Mesodermal cell (in vitro differentiated cells): ENCODE measurements around the gene GDI2.

Experiments used
- H3K27ac ChIP-seq: 2 replicates; pipeline ENCODE4 v1.7.0; 2013; ENCODE audit warnings: mild to moderate bottlenecking, low read depth, low read length, moderate library complexity; ENCODE audit not compliant: severe bottlenecking
- H3K36me3 ChIP-seq: 2 replicates; pipeline ENCODE4 v1.7.1; 2013; ENCODE audit warnings: mild to moderate bottlenecking, low read length, moderate library complexity; ENCODE audit not compliant: control insufficient read depth, insufficient read depth
- H3K4me1 ChIP-seq: one replicate; pipeline ENCODE4 v1.7.1; 2013; ENCODE audit warnings: mild to moderate bottlenecking, low read length; ENCODE audit not compliant: insufficient read depth, control insufficient read depth, poor library complexity, severe bottlenecking
- H3K4me3 ChIP-seq: 2 replicates; pipeline ENCODE4 v1.7.0; 2013; ENCODE audit warnings: low read length, control low read depth, mild to moderate bottlenecking; ENCODE audit not compliant: insufficient read depth, poor library complexity, severe bottlenecking; ENCODE audit errors: extremely low read depth
- H3K9me3 ChIP-seq: 2 replicates; pipeline ENCODE4 v1.7.1; 2013; ENCODE audit warnings: mild to moderate bottlenecking, low read length, moderate library complexity; ENCODE audit not compliant: control insufficient read depth
- WGBS, 2 experiments: methylation state at CpG; one replicate each; pipeline ENCODE4 v1.1.5; 2013; ENCODE audit warnings: missing lambda C conversion rate in 2 of 2; ENCODE audit not compliant: insufficient coverage in 2 of 2; 5-methylcytosine and 5-hydroxymethylcytosine counted together

The GDI2 gene

GRCh38 chr10:5764422-5765297 lies 48.6 kb downstream of the GDI2 start:
- Histone ChIP-seq H3K36me3 (peaks cover 88% of the 10 kb centered on the region), H3K9me3 (no peaks in the 10 kb centered on the region), H3K27ac (no peak overlapping the region), H3K4me1 (no peaks in the 10 kb centered on the region), H3K4me3 (no peak overlapping the region)
- WGBS, 2 experiments, result 87 to 89% methylated on average over 7 of the region's 10 CpGs

DNA sequence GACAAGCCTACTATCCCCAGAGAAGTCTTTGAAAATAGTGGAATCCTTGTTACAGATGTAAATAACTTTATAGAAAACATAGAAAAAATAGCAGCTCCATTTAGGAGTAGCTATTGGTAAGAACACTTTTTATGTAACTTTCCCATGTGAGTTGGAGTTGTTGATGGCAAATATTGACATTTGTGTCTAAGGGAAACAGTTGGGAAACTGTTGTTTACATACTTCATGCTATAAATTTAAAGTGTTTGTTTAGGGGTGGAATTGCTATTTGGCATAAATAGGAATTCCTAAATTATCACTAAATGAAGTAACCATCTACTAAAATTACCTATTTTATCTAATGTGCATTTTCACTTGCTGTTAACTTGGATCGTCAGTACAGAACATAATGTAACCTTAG lies 50.7 kb downstream of the GDI2 start:
- WGBS, 2 experiments, result no CpG with 5 or more reads among the region's 1 CpG
- Histone ChIP-seq H3K27ac (no peak overlapping the region), H3K9me3 (no peaks in the 10 kb centered on the region), H3K4me3 (no peak overlapping the region), H3K36me3 (peaks cover 88% of the 10 kb centered on the region), H3K4me1 (no peaks in the 10 kb centered on the region)

GRCh38 chr10:5761220-5761619 lies 52.0 kb downstream of the GDI2 start:
- H3K27ac ChIP-seq, result no peak overlapping the region
- 96 to 100% methylated on average over 1 to 2 of the region's 2 CpGs for WGBS, 2 experiments

GRCh38 chr10:5760515-5760914 lies 52.7 kb downstream of the GDI2 start:
- Histone ChIP-seq H3K27ac (no peak overlapping the region), H3K4me1 (no peaks in the 10 kb centered on the region), H3K4me3 (no peak overlapping the region), H3K36me3 (peaks cover 84% of the 10 kb centered on the region), H3K9me3 (no peaks in the 10 kb centered on the region)
- no CpG with 5 or more reads among the region's 2 CpGs for WGBS, 2 experiments

More at GRCh38 chr10:5761220-5761619, 52.0 kb downstream of the GDI2 start:
- no peak overlapping the region for H3K4me3 ChIP-seq
- peaks cover 87% of the 10 kb centered on the region for H3K36me3 ChIP-seq
- H3K4me1 ChIP-seq, result no peaks in the 10 kb centered on the region
- no peaks in the 10 kb centered on the region for H3K9me3 ChIP-seq

DNA sequence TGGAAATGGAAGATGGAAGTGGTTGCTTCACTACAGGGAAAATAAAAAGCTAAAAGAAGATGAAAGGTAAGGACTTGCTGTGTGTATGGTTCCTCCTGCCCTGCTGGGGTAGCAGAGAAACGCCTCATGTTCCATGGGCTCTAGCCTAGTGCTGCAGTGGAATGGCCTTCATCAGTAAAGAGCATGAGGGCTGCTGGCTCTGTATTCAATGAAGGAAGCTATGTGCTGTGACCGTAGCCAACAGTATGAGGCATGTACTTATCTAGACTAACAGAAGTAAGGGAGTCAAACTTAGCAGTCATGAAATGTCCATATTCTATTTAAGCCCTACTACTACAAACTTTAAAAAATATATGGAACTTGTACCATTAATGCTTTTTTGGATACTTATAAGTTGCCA lies 54.3 kb downstream of the GDI2 start:
- no peaks in the 10 kb centered on the region for H3K9me3 ChIP-seq
- H3K27ac ChIP-seq, result no peak overlapping the region
- H3K4me1 ChIP-seq, result no peaks in the 10 kb centered on the region
- 85 to 100% methylated on average over 1 to 2 of the region's 2 CpGs for WGBS, 2 experiments
- no peak overlapping the region for H3K4me3 ChIP-seq
- H3K36me3 ChIP-seq, result peaks cover 75% of the 10 kb centered on the region

GRCh38 chr10:5757766-5758517 lies 55.3 kb downstream of the GDI2 start:
- H3K9me3 ChIP-seq, result no peaks in the 10 kb centered on the region
- no peaks in the 10 kb centered on the region for H3K4me1 ChIP-seq
- no peak overlapping the region for H3K27ac ChIP-seq
- peaks cover 77% of the 10 kb centered on the region for H3K36me3 ChIP-seq
- H3K4me3 ChIP-seq, result no peak overlapping the region
- WGBS, 2 experiments, result 83 to 100% methylated on average over 2 of the region's 3 CpGs

DNA sequence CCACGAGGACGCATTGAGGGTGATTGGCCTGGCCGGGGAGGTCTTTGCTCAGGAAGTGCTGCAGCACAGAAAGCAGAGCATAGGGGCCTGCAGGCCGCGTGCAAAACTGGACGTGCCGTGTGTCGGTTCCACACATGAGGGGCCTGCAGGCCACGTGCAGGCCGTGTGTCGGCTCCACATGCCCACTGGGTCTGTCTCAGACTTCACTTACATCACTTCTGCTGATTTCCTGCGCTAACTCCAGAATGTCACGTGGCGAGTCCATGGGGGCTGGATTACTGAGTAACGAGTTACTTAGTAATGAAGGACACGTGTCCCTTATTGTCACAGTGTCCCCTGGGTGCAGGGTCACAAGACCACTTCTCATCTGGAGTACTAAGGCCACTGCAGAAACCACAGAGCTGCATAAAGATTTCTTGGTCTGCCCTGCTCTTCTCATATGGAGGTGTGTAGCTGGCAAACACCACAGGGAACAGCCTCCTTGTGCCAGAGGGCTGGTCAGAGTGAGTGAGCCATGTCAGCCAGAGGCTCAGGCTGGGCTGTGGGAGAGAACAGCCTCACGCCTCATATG lies 60.8 kb downstream of the GDI2 start:
- WGBS, 2 experiments, result 93 to 94% methylated on average over 17 of the region's 17 CpGs
- no peak overlapping the region for H3K27ac ChIP-seq
- no peak overlapping the region for H3K4me3 ChIP-seq
- H3K4me1 ChIP-seq, result no peaks in the 10 kb centered on the region
- H3K36me3 ChIP-seq, result peaks cover 73% of the 10 kb centered on the region
- H3K9me3 ChIP-seq, result no peaks in the 10 kb centered on the region

GRCh38 chr10:5751601-5752253 lies 61.5 kb downstream of the GDI2 start:
- no peaks in the 10 kb centered on the region for H3K4me1 ChIP-seq
- H3K27ac ChIP-seq, result no peak overlapping the region
- H3K36me3 ChIP-seq, result peaks cover 73% of the 10 kb centered on the region
- no peak overlapping the region for H3K4me3 ChIP-seq
- 45 to 80% methylated on average over 1 to 4 of the region's 6 CpGs for WGBS, 2 experiments
- H3K9me3 ChIP-seq, result no peaks in the 10 kb centered on the region

DNA sequence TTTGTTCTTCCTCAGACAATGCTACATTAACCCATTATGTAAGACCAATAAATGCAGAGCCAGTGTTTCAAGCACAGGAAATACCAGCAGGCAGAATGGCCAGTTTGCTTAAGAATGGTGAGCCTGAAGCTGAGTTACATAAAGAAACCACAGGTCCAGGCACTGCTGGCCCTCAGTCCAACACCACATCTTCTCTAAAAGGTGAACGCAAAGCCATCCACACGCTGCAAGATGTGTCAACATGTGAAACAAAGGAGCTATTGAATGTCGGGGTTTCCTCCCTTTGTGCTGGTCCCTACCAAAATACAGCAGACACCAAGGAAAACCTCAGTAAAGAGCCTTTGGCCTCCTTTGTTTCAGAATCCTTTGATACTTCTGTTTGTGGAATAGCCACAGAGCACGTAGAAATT lies 64.8 kb downstream of the GDI2 start:
- Histone ChIP-seq H3K36me3 (peaks cover 81% of the 10 kb centered on the region), H3K4me1 (no peaks in the 10 kb centered on the region), H3K9me3 (no peaks in the 10 kb centered on the region), H3K27ac (peak overlapping the region; percentile 24), H3K4me3 (no peak overlapping the region)
- WGBS, 2 experiments, result 80 to 87% methylated on average over 4 of the region's 4 CpGs

DNA sequence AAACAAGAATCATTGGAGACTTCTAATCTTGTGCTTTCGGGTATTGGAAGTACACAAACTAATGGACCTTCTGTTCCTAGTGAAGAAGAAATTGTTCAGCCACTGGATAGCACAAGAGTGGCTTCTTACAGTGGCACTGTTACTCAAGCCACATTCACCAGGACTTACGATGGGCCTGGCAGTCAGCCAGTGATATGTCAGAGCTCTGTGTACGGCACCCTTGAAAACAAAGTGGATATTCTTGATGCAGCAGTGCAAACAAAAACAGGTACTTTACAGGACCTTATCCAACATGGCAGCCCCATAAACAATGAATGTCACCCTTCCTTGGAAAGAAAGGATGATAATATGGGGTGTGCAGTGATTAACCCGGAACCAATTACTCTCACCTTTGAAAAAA lies 67.0 kb downstream of the GDI2 start:
- peaks cover 86% of the 10 kb centered on the region for H3K36me3 ChIP-seq

More for the DNA sequence above, 67.0 kb downstream of the GDI2 start:
- Histone ChIP-seq H3K9me3 (no peaks in the 10 kb centered on the region), H3K4me1 (no peaks in the 10 kb centered on the region), H3K4me3 (no peak overlapping the region), H3K27ac (no peak overlapping the region)
- WGBS, 2 experiments, result 94 to 95% methylated on average over 2 to 3 of the region's 4 CpGs
